DMS114 treated with DMSO at 0.1 percent for 48 hours (cell line): ENCODE results near the gene HEATR9.
"Not testable (repeated sequence)": the region's sequence is repeated elsewhere in the genome, so short reads cannot be mapped to it uniquely, and the experiment has no call there.

ENCODE experiments used
- DNase-seq: peaks from one replicate; lab custom pipeline; 2025; ENCODE audit not compliant: unreplicated experiment; lab: John Stamatoyannopoulos, UW

The HEATR9 gene, protein sequence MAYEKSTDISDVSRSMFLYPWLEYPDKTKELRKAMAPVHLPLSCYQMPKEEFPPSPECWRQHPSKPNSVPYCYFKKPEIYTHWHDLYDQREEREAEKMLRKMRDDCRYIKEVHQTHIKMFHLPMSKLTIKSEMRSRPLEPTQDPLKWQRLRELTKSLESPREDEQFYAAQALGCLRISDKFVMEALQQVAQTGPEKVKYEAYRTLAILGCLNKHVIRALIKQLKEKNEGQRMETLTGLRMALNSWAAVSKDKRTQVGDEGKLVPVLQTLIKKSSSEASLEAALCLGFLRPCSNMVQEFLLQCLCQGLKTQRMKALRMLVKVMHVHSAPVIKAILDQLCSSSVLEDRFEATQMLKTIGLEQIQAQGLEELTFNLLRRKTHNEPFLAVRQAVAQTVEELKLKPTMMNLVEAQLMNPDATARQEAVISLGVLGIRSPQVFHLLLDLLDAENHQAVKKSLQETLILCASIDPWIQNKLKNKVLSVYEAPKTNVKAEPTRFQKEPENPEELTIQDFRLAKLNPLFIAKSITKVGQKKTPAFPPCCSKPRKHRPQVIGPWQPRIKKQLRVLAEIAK

DNA sequence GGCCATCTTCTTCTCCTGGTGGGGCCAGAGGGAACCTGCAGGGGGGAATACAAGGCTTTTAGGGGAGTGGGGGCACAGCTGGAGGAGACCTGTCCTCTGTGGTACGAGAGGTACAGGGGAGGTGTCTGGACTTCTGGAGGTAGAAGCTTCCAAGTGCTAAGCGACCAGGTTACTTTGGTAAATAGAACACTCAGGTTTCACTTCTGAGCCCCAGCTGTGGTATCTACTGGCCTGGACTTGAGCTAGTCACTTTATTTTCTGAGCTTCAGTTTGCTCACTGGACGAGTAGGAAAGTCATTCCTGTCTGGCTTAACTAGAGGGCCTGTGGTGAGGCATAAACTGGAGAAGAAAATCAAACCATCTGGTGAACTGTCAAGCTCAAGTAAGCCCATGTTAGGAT, at the start of gene HEATR9:
TSS of gene HEATR9 (minus strand) at position 155 of the 400 bp plus-strand sequence. CDS start at position 6, 149 bp downstream.
- DNase-seq = no peak

DNA sequence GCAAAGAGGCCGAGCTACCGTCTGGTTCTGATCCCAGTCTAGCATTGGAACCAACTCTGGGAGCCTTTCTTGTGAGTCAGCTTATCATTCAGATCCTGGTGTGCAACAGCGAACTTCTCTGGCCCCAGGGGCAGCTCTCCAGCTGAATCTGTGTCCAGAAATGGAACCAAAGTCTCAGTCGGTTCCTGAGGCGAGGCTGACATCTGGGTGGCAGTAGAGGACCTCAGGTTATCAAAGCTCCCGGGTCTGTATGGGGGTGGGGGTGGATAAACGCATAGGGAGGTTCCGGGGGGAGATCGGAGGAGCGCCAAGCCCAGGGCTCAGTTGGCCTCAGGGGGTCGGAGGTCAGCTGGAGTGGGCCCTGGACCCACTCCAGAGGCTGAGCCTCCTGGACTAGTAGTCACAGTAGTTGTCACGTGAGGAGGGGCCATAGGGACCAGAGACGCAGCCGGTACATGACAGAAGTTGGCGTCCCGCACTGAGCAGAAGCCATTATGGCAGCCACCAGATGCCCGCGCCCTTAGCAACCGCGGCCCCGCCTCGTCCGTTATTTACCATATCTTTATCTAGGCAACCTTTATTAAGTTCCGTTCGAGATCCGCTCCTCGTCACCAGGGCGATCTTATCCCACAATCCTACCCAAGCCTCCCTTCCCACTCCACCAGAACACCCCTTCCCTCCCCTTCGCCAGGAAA, 49.0 kb upstream of the HEATR9 start:
- no peak for DNase-seq

DNA sequence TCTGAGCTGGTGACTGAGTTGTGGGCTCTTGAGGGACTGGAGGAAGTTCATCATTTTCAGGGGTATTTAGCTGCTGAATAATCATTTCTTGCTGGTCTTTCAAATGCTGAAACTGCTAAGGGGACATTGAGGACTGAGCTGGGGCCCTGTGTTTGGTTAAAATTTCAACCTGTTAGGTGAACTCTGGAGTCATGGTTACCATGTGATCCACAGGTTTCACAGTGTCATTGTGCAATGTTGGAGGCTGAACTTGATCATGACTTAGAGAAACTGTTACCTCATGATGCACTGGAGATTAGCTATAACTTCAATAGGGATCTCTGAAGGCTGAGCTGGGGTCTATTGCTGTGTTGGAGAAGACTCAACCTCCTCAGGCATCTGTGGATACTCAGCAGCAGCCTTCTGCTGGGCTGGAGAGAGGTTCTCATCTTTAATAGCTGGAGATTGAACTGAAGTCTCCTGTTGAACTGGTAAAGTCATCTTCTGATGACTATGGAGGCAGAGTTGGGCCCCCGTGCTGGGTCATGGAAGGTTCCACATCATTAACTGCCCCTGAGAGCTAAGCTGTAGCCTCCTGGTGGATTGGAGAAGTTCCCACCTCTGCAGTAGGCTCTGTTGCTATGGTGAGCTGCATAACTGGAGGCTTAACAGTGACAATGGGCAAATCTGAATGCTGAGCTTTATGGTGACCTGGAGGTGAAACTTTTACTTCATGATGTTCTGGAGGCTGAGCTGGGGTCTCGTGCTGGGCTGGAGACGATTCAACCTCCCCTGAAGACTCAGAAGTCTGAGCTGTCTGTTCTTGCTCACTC, 46.7 kb upstream of the HEATR9 start:
- DNase-seq = no peak

DNA sequence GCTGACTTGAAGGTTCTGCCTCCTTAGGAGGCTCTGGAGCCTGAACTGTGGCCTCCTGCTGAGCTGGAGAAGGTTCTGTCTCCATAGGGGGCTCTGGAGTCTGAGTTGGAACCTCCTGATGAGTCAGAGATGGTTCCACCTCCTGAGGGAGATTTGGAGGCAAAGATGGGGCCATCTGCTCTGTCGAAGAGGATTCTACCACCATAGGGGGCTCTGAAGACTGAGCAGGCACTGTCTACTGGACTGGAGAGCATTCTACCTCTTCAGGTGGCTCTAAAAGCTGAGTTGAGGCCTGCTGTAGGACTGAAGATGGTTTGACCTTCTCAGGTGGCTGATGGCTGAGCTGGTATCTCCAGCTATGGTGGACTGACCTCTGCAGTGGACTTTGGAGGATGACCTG, 45.7 kb upstream of the HEATR9 start:
- DNase-seq = no peak

DNA sequence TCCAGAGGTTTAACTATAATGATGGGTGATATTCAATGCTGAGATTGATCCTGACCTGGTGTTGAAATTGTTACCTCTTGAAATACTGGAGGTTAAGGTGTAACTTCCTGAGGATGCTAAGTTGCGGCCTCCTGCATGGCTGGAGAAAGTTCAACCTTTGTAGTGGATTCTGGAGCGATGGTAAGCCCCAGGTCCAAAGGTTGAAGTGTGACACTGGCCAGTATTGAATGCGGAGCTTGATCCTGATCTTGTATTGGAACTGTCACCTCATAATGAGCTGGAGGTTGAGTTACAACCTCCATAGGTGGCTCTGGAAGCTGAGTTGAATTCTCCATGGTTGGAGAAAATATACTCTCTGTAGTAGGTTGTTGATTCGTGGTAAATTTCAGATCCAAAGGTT, 44.9 kb upstream of the HEATR9 start:
- DNase-seq = no peak

DNA sequence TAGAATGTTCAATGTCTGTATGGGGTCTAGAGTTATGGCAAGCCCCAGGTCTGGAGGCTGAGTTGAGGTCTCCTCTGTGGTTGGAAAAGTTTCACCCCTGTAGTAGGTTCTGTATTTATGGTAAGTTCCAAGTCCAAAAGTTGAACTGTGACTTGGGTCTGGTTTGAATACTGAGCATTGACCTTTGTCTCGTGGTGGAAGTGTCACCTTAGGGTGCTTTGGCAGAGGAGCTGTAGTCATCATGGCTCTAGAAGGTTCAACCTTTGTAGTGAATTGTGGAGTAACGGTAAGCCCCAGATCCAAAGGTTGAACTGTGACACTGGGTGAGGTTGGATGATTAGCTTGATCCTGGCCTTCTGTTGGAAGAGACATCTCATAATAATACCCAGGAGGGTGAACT, 44.3 kb upstream of the HEATR9 start:
- no peak for DNase-seq

DNA sequence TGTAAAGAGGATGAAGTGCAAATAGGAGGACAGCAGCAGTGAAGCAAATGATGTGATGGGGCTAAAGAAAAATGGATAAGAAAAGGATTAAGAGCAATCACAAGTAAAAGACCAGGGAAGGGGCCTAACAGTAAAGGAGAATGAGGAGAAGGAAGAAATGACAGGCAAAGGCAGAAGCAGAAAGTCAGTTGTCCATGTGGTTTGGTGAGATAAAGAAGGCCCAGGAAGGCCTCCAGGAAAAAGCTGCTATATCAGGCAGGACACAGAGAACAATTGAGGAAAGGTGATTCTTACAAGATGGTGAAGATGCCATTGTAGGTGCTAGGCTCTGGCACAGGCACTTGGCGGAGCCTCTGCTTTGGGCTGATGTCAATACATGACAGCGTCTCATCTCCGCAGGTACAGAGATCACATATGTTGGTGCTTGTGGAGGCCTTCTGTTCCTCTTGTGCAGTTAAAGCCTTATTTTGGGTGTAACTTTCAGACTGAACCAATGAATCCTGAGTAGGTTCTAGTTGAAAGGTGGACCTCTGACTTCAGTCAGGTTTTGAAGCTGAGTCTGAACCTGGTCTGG, 43.7 kb upstream of the HEATR9 start:
- no peak for DNase-seq

DNA sequence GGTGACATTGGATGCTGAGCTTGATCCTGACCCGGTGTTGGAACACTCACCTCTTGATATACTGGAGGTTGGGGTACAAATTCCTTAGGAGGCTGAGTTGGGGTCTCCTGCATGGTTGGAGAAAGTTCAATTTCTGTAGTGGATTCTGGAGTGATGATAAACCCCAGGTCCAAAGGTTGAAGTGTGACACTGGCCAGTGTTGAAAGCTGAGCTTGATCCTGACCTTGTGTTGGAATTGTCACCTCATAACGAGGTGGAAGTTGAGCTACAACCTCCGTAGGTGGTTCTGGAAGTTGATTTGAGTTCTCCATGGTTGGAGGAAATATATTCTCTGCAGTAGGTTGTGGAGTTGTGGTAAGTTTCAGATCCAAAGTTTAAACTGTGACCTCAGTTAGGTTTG, 40.7 kb upstream of the HEATR9 start:
- DNase-seq = no peak

DNA sequence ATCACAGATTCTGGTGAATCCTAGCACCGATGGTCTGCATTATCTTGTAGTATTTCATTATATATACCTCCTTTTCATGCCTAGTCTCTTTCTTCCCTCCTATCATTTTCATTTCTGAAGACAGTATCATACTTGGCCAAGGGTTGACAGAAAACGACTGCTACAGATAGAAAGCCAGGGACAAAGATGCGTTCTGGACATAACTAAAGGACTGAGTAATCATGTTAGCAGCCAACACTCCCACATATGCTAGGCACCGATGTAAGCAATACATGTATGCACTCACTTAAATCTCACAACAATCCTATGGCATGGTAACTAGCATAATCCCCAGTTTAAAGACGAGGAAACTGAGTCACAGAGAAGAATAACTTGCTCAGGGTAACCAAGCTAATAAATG, 39.0 kb upstream of the HEATR9 start:
- no peak for DNase-seq

DNA sequence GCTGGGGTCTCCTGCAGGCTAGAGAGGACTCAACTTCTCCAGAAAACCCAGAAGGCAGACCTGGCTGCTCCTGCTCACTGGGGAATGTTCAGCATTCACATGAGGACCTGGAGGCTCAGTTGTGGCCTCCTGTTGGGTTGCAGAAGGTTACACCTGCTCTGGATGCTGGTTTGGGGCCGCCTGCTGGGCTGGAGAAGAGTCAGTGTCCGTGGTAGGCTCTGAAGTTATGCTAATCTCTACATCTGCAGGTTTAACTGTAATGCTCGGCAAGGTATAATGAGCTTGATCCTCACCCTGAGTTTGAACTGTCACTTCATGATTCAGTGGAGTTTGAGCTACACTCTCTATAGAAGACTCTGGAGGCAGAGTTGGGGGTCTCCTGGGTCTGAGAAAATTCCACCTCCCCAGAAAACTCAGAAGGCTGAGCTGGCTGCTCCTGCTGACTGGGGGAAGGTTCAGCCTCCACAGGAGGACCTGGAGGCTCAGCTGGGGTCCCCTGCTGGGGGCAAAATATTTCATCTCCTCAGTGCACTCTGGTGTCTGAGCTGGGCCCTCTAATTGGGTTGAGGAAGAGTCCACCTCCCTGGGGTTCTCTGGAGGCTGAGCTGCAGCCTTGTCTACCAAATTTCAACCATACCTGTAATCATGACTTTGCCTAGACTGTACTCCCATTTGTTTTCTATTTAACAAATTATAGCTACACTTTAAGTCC, 38.4 kb upstream of the HEATR9 start:
- no peak for DNase-seq

DNA sequence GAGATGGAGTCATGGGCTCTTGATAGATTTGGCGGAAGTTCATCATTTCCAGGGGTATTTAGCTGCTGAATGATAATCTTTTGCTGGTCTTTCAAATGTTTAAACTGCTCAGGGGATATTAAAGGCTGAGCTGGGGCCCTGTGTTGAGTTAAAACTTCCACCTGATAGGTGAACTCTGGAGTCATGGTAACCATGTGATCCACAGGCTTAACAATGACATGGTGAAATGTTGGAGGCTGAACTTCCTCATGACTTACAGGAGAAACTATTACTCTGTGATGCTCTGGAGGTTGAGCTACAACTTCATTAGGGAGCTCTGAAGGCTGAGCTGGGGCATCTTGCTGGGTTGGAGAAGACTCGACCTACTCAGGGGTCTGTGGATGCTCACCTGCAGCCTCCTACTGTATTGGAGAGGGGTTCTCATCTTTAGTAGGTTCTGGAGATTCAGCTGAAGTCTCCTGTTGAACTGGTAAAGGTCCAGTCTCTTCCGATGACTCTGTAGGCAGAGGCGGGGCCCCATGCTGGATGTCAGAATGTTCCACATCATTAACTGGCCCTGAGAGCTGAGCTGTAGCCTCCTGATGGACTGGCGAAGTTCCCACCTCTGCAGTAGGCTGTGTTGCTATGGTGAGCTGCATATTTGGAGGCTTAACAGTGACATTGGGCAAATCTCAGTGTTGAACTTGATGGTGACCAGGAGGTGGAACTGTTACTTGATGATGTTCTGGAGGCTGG, 37.7 kb upstream of the HEATR9 start:
- DNase-seq = no peak

DNA sequence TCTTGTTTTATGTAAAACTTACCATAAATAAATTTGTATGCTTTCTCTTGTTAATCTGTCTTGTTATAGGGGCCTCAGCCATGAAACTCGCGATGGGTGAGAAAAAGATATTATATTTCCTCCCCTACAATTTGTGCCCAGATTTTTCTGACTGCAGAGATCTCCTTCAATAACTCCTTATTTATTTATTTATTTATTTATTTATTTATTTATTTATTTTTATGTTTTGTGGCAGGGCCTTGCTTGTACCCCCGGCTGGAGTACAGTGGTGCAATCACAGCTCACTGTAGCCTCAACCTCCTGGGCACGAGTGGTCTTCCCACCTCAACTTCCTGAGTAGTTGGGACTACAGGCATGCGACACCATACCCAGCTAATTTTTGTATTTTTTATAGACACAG, 34.8 kb upstream of the HEATR9 start:
- DNase-seq = no peak

DNA sequence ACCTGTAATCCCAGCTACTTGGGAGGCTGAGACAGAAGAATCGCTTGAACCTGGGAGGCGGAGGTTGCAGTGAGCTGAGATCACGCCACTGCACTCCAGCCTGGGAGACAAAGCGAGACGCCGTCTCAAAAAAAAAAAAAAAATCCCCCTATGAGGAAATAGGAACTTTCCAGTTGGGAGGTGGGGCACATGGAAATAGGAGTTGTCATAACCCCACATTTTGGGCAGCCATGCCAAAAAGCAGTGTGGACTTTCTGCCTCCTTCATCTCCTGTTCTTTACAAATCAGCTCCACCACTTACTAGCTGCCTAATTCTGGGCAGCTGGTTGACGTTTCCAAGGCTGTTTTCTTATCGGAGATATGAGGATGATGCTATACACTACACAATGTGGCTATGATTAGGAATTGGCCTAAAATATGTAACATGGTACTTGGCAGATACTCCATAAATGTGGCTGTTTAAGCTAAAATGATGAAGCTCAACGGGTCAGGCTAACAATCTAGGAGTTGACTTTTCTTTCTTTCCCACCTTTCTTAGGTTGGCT, 33.0 kb upstream of the HEATR9 start:
- no peak for DNase-seq

DNA sequence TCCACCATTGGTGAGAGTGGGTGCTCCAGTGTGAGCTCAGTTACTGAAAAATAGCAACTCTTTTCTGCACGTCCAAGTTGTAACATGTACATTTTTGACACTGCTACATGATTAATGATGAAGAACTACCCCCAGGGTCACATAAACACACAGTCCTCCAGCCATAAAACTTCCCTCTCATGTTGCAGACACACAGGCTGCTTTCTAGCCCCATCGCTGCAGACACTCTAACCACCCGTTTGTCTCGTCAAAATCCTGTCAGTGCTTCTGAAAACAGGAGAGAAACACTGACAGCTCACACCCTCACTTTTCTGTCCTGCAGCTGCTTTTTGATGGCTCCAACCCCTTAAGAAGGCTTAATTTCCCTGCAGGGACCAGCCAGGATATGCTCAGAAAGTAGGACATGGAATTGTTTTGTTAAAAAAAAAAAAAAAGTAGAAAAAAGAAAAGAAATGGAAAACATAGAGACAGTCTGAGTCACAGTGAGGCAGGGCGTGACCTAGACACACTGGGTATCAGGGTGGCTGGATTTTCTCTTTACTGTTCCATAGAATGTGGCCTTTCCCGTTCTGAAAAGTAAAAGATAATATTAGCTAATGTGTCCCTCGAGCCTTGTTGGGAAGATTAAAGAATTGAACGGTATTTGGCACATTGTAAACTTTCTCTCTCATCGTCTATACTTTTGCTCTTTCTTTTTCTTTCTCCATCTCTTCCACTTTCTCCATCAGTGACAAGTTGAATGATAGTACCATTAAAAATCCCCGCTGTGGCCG, 32.2 kb upstream of the HEATR9 start:
- no peak for DNase-seq

DNA sequence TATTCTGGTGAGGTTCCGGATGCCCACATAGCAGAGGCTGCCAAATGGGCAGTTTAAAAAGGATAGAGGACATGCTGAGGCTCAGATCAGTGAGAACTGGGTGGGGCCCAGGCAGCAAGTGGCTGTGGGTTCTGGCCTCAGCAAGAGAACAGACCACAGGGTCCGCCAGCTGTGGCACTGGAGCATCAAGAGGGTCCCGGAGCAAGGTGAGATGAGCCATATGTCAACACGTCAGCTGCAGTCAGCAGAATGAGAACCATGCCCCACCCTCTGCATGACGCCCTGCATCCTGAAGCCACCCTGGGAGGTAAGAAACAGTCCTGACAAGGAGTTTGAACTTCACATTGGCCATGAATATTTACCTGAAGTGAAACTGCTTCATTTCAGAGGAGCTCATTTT, 31.6 kb upstream of the HEATR9 start:
- DNase-seq = no peak

DNA sequence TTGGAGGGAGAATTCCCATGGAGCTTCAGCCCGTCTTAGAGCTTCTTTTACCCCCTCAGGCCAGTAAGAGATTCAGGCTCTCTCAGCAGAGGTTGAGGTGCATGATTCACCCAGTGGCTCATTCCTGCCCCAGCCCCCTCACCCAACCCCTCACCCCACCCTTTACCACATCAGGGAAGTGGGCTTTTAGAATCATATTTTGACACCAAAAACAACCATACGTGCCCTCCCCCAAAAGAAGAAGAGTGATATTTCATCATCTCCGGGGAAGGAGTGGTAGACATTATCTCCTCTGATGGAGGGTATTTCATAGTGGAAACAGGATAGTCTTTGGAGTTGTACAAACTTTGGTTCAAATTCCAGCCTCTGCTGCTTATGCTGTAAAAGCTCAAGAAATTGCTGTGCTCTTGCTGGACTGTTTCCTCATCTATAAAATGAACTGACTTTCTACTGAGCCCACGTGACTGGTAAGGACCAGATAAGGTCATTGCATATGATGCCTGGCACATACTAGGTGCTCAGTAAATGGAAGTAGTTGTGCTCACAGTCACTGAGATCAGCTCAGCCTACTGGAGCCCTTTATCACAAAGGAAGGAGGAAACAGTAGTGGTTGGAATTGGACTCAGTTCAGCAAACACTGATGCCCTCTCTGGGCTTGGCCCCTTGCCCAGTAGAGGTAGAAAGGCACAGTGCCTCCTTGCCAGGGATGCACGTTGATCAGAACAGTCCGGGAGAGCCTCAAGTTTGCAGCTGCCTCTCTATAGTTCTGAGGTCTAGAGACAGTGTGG, 29.8 kb upstream of the HEATR9 start:
- DNase-seq = no peak

DNA sequence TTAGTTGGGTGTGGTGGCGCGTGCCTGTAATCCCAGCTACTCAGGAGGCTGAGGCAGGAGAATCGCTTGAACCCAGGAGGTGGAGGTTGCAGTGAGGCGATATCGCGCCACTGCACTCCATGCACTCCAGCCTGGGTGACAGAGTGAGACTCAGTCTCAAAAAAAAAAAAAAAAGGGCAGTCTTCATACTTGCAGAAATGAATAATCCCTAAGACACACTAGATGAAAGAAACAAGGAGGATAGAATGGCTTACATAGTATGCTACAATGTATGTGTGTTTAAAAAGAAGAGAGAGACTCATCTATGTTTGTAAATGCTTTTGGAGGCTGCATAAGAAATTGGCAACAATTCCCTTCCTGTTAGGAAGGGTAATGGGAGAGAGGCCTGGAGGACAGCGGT, 29.1 kb upstream of the HEATR9 start:
- not testable (repeated sequence) for DNase-seq
